ENCODE results near the gene PSMD1. TPM values are rescaled to one million over a fixed set of nuclear protein-coding genes. Genes with fewer than 3 reads are reported as not detected.

The PSMD1 gene
- polyA plus RNA-seq, 1 donor (not counting 4 experiments of a cell fraction or from before 2014, with no cell fraction given) = 262 TPM

DNA sequence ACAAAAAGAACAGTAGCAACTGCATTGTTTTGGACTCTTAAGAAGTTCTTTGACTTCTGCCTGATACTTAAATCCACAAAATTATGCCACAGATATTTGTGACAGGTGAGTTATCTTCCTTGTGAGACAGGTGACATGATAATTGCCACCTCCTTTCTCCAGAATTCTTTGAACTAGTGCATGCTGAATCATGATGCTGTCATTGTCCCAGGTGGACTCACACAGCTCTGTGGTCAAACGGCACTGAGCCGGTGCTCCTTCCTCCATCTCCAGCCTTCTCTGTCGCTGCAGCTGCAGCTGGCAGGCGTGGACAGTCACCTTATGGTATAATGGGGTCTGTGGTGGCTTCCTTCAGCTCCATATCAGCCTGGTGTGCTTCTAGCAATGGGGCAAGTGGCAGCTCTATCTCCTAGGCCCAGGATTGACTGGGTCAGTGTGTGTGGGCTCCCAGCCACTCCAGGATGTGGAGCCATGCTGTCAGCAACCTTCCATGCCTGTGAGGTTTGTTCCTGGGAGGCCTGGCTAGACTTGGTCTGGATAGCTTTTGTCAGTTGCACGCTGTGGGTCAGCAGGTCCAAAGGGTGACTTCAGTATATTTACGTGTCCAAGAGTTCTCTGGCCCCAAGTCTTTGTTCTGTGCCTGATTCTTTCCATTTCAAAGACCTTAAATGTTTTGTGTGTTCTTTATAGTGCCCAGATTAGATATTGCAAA is 157.4 kb downstream of the PSMD1 start:
- H3K27me3 ChIP-seq (ENCODE audit: control insufficient read depth, extremely low read depth, insufficient read depth, low read length) = no peaks in the 10 kb centered on the region
- H3K36me3 ChIP-seq (ENCODE audit: control insufficient read depth in 2 of 2, extremely low read depth in 1 of 2, insufficient read depth in 2 of 2, low read length in 2 of 2) = peaks cover 3 to 8% of the 10 kb centered on the region in 2 experiments
- no peak overlapping the region for H2AFZ ChIP-seq (ENCODE audit: control insufficient read depth, low read length)
- H3K79me2 ChIP-seq (ENCODE audit: control insufficient read depth, insufficient read depth, low read length) = no peaks in the 10 kb centered on the region
- dilution Hi-C loops (cut with MboI; ENCODE audit: extremely low pct_ligation_motif_present, low sequenced_read_pairs) = no loop called here
- FAIRE-seq (no peak), DNase-seq (ENCODE audit: low read depth, low spot score) (no peak)
- no peak overlapping the region for H3K4me3 ChIP-seq (ENCODE audit: control insufficient read depth in 2 of 3, extremely low read depth in 1 of 3, insufficient read depth in 2 of 3, low read depth in 1 of 3, low read length in 3 of 3)
- no peaks in the 10 kb centered on the region for H3K9me3 ChIP-seq (ENCODE audit: control insufficient read depth, low read depth, low read length)
- no peaks in the 10 kb centered on the region for H3K9me1 ChIP-seq (ENCODE audit: control insufficient read depth, extremely low read depth, insufficient read depth, low read length)
- no peaks in the 10 kb centered on the region for H3K4me1 ChIP-seq (ENCODE audit: control insufficient read depth, extremely low read depth, insufficient read depth, low read length)
- no peaks in the 10 kb centered on the region for H4K20me1 ChIP-seq (ENCODE audit: control insufficient read depth, extremely low read depth, insufficient read depth, low read length)
- no peak overlapping the region for H3K27ac ChIP-seq (ENCODE audit: control insufficient read depth, insufficient read depth, low read length)
- TF ChIP-seq EZH2 (IDR thresholded peaks at IDR 0.05; ENCODE audit: low read length) = no peak
- TF ChIP-seq, protein P1, sequence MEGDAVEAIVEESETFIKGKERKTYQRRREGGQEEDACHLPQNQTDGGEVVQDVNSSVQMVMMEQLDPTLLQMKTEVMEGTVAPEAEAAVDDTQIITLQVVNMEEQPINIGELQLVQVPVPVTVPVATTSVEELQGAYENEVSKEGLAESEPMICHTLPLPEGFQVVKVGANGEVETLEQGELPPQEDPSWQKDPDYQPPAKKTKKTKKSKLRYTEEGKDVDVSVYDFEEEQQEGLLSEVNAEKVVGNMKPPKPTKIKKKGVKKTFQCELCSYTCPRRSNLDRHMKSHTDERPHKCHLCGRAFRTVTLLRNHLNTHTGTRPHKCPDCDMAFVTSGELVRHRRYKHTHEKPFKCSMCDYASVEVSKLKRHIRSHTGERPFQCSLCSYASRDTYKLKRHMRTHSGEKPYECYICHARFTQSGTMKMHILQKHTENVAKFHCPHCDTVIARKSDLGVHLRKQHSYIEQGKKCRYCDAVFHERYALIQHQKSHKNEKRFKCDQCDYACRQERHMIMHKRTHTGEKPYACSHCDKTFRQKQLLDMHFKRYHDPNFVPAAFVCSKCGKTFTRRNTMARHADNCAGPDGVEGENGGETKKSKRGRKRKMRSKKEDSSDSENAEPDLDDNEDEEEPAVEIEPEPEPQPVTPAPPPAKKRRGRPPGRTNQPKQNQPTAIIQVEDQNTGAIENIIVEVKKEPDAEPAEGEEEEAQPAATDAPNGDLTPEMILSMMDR (optimal IDR thresholded peaks at IDR 0.05 in 1 of 3, IDR thresholded peaks at IDR 0.05 in 1 of 3, conservative IDR thresholded peaks at IDR 0.05 in 1 of 3; ENCODE audit: extremely low read depth in 1 of 3, insufficient read depth in 2 of 3, low read length in 3 of 3) = no peak
- no peak overlapping the region for H3K9ac ChIP-seq (ENCODE audit: control insufficient read depth, extremely low read depth, insufficient read depth, low read length)
- no peak overlapping the region for H3K4me2 ChIP-seq (ENCODE audit: control insufficient read depth, extremely low read depth, insufficient read depth, low read depth, low read length)

DNA sequence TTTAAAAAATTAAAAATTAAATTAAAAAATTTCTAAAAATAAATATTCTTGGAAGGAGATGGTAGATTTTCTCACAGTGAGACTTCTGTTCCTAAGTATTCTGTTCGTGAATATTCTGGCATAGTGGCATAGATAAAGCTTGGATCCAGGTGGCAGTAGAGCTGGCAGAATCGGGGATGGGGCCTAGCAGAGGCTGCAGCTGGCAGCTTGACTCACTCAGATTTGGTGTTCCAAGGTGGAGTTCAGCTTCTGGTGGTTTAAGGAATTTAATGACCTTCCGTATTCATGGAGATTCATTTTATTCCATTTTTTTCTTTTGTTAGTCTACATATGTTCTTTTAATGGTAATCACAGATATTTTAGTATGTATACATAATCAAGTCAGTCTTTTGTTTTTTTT is 161.7 kb downstream of the PSMD1 start:
- DNase-seq (ENCODE audit: low read depth, low spot score) = no peak

More for the DNA sequence above, 161.7 kb downstream of the PSMD1 start:
- Histone ChIP-seq H4K20me1 (ENCODE audit: control insufficient read depth, extremely low read depth, insufficient read depth, low read length) (no peaks in the 10 kb centered on the region), H3K9ac (ENCODE audit: control insufficient read depth, extremely low read depth, insufficient read depth, low read length) (no peak overlapping the region), H3K4me2 (ENCODE audit: control insufficient read depth, extremely low read depth, insufficient read depth, low read depth, low read length) (no peak overlapping the region), H3K9me3 (ENCODE audit: control insufficient read depth, low read depth, low read length) (no peaks in the 10 kb centered on the region), H3K27me3 (ENCODE audit: control insufficient read depth, extremely low read depth, insufficient read depth, low read length) (no peaks in the 10 kb centered on the region), H3K4me3 (ENCODE audit: control insufficient read depth in 2 of 3, extremely low read depth in 1 of 3, insufficient read depth in 2 of 3, low read depth in 1 of 3, low read length in 3 of 3) (no peak overlapping the region), H2AFZ (ENCODE audit: control insufficient read depth, low read length) (no peak overlapping the region), H3K36me3 (ENCODE audit: control insufficient read depth in 2 of 2, extremely low read depth in 1 of 2, insufficient read depth in 2 of 2, low read length in 2 of 2) (peaks cover 0 to 3% of the 10 kb centered on the region in 2 experiments), H3K79me2 (ENCODE audit: control insufficient read depth, insufficient read depth, low read length) (no peaks in the 10 kb centered on the region), H3K27ac (ENCODE audit: control insufficient read depth, insufficient read depth, low read length) (no peak overlapping the region), H3K9me1 (ENCODE audit: control insufficient read depth, extremely low read depth, insufficient read depth, low read length) (no peaks in the 10 kb centered on the region), H3K4me1 (ENCODE audit: control insufficient read depth, extremely low read depth, insufficient read depth, low read length) (peaks cover 3% of the 10 kb centered on the region)
- TF ChIP-seq, protein P1 (optimal IDR thresholded peaks at IDR 0.05 in 1 of 3, IDR thresholded peaks at IDR 0.05 in 1 of 3, conservative IDR thresholded peaks at IDR 0.05 in 1 of 3; ENCODE audit: extremely low read depth in 1 of 3, insufficient read depth in 2 of 3, low read length in 3 of 3) = no peak
- TF ChIP-seq EZH2 (IDR thresholded peaks at IDR 0.05; ENCODE audit: low read length) = no peak
- no peak for FAIRE-seq
- dilution Hi-C loops (cut with MboI; ENCODE audit: extremely low pct_ligation_motif_present, low sequenced_read_pairs) = no loop called here
